Keratinocyte (primary cell): ENCODE data around the gene OTOF.

Source experiments
- CTCF ChIP-seq, 3 experiments: IDR thresholded peaks in 1 of 3; conservative IDR thresholded peaks in 1 of 3; optimal IDR thresholded peaks in 1 of 3; 2 replicates in 2 of 3; 3 replicates in 1 of 3; pipeline versions ENCODE3 to v1.5.1; 2011; ENCODE audit warnings: low read length in 3 of 3, mild to moderate bottlenecking in 3 of 3, moderate library complexity in 2 of 3, control low read depth in 1 of 3, inconsistent platforms in 1 of 3; ENCODE audit not compliant: insufficient read depth in 2 of 3; ENCODE audit errors: extremely low read depth in 1 of 3
- EZH2 ChIP-seq: IDR thresholded peaks from one replicate; pipeline ENCODE4 v1.6.1; 2012; ENCODE audit warnings: inconsistent platforms, mild to moderate bottlenecking, low read length, moderate library complexity

- TF ChIP-seq CTCF (optimal IDR thresholded peaks at IDR 0.05 in 1 of 3, IDR thresholded peaks at IDR 0.05 in 1 of 3, conservative IDR thresholded peaks at IDR 0.05 in 1 of 3; ENCODE audit: extremely low read depth in 1 of 3, insufficient read depth in 2 of 3, low read length in 3 of 3): no peak
- TF ChIP-seq EZH2: no peak
These were observed 13.7 kb upstream of the OTOF start for GRCh38 chr2:26491563-26492167.
